GM12874 (cell line): ENCODE results near the gene SERPINE2.

ENCODE experiments used
- TF ChIP-seq, protein P1 (sequence below): IDR thresholded peaks from 2 replicates; pipeline ENCODE4 v1.5.1; 2011; ENCODE audit warnings: low read depth, mild to moderate bottlenecking, control low read depth, low read length, moderate library complexity; ENCODE audit not compliant: insufficient read depth

Gene SERPINE2

DNA sequence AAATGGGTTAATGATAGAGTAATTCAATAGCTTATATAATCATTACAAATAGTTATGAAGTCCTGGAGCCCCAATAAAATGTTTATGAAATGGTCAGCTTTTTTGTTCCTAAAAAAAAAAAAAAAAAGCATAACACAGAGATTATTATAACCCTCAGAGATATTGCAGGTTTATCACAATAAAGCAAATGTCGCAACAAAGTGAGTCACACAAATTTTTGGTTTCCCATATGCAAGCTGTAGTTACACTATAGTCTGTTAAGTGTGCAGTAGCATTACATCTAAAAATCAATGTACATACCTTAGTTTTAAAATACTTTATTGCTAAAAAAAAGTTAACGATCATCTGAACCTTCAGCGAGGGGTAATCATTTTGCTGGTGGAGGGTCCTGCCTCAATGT is 114.0 kb downstream of the SERPINE2 start:
- TF ChIP-seq, protein P1, sequence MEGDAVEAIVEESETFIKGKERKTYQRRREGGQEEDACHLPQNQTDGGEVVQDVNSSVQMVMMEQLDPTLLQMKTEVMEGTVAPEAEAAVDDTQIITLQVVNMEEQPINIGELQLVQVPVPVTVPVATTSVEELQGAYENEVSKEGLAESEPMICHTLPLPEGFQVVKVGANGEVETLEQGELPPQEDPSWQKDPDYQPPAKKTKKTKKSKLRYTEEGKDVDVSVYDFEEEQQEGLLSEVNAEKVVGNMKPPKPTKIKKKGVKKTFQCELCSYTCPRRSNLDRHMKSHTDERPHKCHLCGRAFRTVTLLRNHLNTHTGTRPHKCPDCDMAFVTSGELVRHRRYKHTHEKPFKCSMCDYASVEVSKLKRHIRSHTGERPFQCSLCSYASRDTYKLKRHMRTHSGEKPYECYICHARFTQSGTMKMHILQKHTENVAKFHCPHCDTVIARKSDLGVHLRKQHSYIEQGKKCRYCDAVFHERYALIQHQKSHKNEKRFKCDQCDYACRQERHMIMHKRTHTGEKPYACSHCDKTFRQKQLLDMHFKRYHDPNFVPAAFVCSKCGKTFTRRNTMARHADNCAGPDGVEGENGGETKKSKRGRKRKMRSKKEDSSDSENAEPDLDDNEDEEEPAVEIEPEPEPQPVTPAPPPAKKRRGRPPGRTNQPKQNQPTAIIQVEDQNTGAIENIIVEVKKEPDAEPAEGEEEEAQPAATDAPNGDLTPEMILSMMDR: no peak
